Mesendoderm (in vitro differentiated cells): ENCODE measurements around the gene ENTREP1.

Experiments used
- DNase-seq: peaks from one replicate; pipeline ENCODE4 v3.0.0; 2013
- H2AK5ac ChIP-seq: 2 replicates; pipeline ENCODE4 v1.6.1; 2013; ENCODE audit warnings: low read length, inconsistent platforms
- H2BK120ac ChIP-seq: 2 replicates; pipeline ENCODE4 v1.6.1; 2013; ENCODE audit warnings: low read depth, mild to moderate bottlenecking, low read length, moderate library complexity, mixed read lengths
- H2BK15ac ChIP-seq: replicated peaks from 2 replicates; pipeline ENCODE4 v1.6.1; 2013; ENCODE audit warnings: low read depth, mild to moderate bottlenecking, moderate library complexity
- H2BK5ac ChIP-seq: 2 replicates; pipeline ENCODE4 v1.6.1; 2013; ENCODE audit warnings: low read length, inconsistent platforms
- H3K18ac ChIP-seq: 2 replicates; pipeline ENCODE4 v1.6.1; 2013; ENCODE audit warnings: mild to moderate bottlenecking, low read length, mixed read lengths
- H3K23ac ChIP-seq: one replicate; pipeline ENCODE4 v1.6.1; 2013; ENCODE audit warnings: low read length
- H3K27ac ChIP-seq: 2 replicates; pipeline ENCODE4 v1.5.1; 2013; ENCODE audit warnings: low read depth, mild to moderate bottlenecking, inconsistent platforms, low read length, moderate library complexity
- H3K27me3 ChIP-seq: 2 replicates; pipeline ENCODE4 v1.6.1; 2013; ENCODE audit warnings: low read length, control low read depth, mild to moderate bottlenecking, inconsistent platforms; ENCODE audit not compliant: insufficient read depth, poor library complexity
- H3K36me3 ChIP-seq: 2 replicates; pipeline ENCODE4 v1.6.1; 2013; ENCODE audit warnings: low read length, inconsistent platforms; ENCODE audit not compliant: control insufficient read depth, insufficient read depth
- H3K4ac ChIP-seq: one replicate; pipeline ENCODE4 v1.6.1; 2013; ENCODE audit warnings: low read depth, mild to moderate bottlenecking, low read length, moderate library complexity
- H3K4me1 ChIP-seq: 2 replicates; pipeline ENCODE4 v1.6.1; 2013; ENCODE audit warnings: low read depth, low read length, inconsistent platforms; ENCODE audit not compliant: control insufficient read depth
- H3K4me2 ChIP-seq: 2 replicates; pipeline ENCODE4 v1.6.1; 2013; ENCODE audit warnings: low read length
- H3K4me3 ChIP-seq: 2 replicates; pipeline ENCODE4 v1.5.1; 2013; ENCODE audit warnings: mild to moderate bottlenecking, low read length
- H3K56ac ChIP-seq: one replicate; pipeline ENCODE4 v1.6.1; 2013; ENCODE audit warnings: low read length
- H3K79me1 ChIP-seq: 2 replicates; pipeline ENCODE4 v1.6.1; 2013; ENCODE audit warnings: low read length, inconsistent platforms
- H3K79me2 ChIP-seq: 2 replicates; pipeline ENCODE4 v1.6.1; 2013; ENCODE audit warnings: mild to moderate bottlenecking, low read length; ENCODE audit not compliant: control insufficient read depth, insufficient read depth
- H3K9ac ChIP-seq: 2 replicates; pipeline ENCODE4 v1.6.1; 2013; ENCODE audit warnings: low read length, inconsistent platforms
- H4K5ac ChIP-seq: one replicate; pipeline ENCODE4 v1.6.1; 2013; ENCODE audit warnings: low read length
- H4K8ac ChIP-seq: one replicate; pipeline ENCODE4 v1.6.1; 2013; ENCODE audit warnings: low read depth, mild to moderate bottlenecking, control low read depth, low read length, moderate library complexity
- WGBS: extraction: QIAGEN DNeasy Blood & Tissue Kit; methylation state at CpG from one replicate; pipeline ENCODE4 v1.1.7; 2013; ENCODE audit warnings: low lambda C conversion rate, missing lambda C conversion rate; ENCODE audit not compliant: insufficient coverage; ENCODE audit errors: extremely low coverage; 5-methylcytosine and 5-hydroxymethylcytosine counted together

The ENTREP1 gene

GRCh38 chr9:69428017-69428785, 103.2 kb downstream of the ENTREP1 start:
- Histone ChIP-seq H3K4me1 (no peaks in the 10 kb centered on the region), H3K79me1 (no peaks in the 10 kb centered on the region)
- WGBS = no CpG with 5 or more reads among the region's 15 CpGs

GRCh38 chr9:69429281-69429680, 104.3 kb downstream of the ENTREP1 start:
- Histone ChIP-seq H3K4me2 (no peak overlapping the region), H4K5ac (no peak overlapping the region), H3K23ac (no peak overlapping the region), H4K8ac (no peak overlapping the region), H2BK15ac (no peak overlapping the region), H3K27me3 (no peaks in the 10 kb centered on the region), H3K18ac (no peak overlapping the region), H3K36me3 (no peaks in the 10 kb centered on the region), H3K27ac (no peak overlapping the region), H3K4ac (no peak overlapping the region), H2BK5ac (no peak overlapping the region), H2AK5ac (no peak overlapping the region), H2BK120ac (no peak overlapping the region), H3K79me1 (no peaks in the 10 kb centered on the region), H3K4me3 (no peak overlapping the region), H3K9ac (no peak overlapping the region), H3K4me1 (no peaks in the 10 kb centered on the region), H3K56ac (no peak overlapping the region), H3K79me2 (no peaks in the 10 kb centered on the region)
- no CpG with 5 or more reads among the region's 6 CpGs for WGBS
- DNase-seq = no peak

More at GRCh38 chr9:69428017-69428785, 103.2 kb downstream of the ENTREP1 start:
- H2AK5ac ChIP-seq = no peak overlapping the region
- no peak overlapping the region for H3K23ac ChIP-seq
- H2BK15ac ChIP-seq = no peak overlapping the region
- no peak overlapping the region for H3K4me2 ChIP-seq
- no peaks in the 10 kb centered on the region for H3K36me3 ChIP-seq
- no peak overlapping the region for H2BK120ac ChIP-seq
- no peak overlapping the region for H4K5ac ChIP-seq
- H3K4ac ChIP-seq = no peak overlapping the region
- no peak overlapping the region for H3K9ac ChIP-seq
- DNase-seq = no peak
- H4K8ac ChIP-seq = no peak overlapping the region
- no peaks in the 10 kb centered on the region for H3K27me3 ChIP-seq
- H3K4me3 ChIP-seq = no peak overlapping the region
- H3K27ac ChIP-seq = no peak overlapping the region
- H3K18ac ChIP-seq = no peak overlapping the region
- H3K56ac ChIP-seq = no peak overlapping the region
- no peaks in the 10 kb centered on the region for H3K79me2 ChIP-seq
- H2BK5ac ChIP-seq = no peak overlapping the region

DNA sequence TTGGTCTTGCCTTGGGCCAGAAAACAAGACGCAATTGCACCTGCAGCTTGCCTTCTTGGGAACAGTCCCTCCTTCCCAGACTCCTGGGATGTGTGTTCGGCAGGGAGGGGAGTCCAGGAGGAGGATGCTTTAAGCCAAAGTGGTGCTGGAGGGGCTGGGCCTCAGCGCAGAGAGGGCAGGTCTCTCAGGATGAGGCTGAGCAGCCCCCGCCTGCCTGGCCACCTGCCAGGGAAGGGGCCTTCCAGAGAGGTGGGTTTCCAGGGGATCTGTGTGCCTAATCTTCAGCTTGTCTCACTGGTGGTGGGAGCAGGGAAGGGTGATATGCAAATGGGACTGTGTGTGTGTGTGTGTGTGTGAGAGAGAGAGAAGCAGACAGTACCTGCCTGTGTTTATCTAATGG, 105.2 kb downstream of the ENTREP1 start:
- Histone ChIP-seq H4K5ac (no peak overlapping the region), H3K18ac (no peak overlapping the region), H3K56ac (no peak overlapping the region), H4K8ac (no peak overlapping the region), H3K4me1 (no peaks in the 10 kb centered on the region), H3K79me2 (no peaks in the 10 kb centered on the region), H3K36me3 (no peaks in the 10 kb centered on the region), H2BK120ac (no peak overlapping the region), H3K4me2 (no peak overlapping the region), H2AK5ac (no peak overlapping the region), H3K23ac (no peak overlapping the region), H3K9ac (no peak overlapping the region), H3K27me3 (no peaks in the 10 kb centered on the region), H3K27ac (no peak overlapping the region), H2BK5ac (no peak overlapping the region), H3K4me3 (no peak overlapping the region), H3K4ac (no peak overlapping the region), H2BK15ac (no peak overlapping the region), H3K79me1 (no peaks in the 10 kb centered on the region)
- no peak for DNase-seq
- no CpG with 5 or more reads among the region's 4 CpGs for WGBS

DNA sequence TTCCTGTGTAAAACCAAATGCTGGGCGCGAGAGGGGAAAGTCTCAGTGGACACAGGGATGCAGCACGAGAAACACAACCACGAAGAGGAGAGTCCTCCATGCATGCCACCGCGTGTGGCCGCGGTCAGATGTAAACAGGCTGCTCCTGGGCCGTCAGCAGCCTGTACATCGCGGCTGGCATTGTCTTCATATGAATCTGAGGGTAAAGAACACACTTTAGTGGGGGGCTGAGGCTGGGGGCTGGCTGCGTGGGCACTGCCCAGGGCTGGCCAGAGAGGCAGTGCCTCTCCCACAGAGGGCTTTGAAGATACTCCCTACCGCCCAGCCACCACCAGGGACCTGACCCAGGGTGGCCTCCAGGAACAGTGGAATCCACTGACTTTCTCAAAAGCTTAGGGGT, 106.2 kb downstream of the ENTREP1 start:
- no peak overlapping the region for H2AK5ac ChIP-seq
- no peak overlapping the region for H3K27ac ChIP-seq
- no peak overlapping the region for H3K4me3 ChIP-seq
- no CpG with 5 or more reads among the region's 13 CpGs for WGBS
- no peaks in the 10 kb centered on the region for H3K27me3 ChIP-seq
- H3K4ac ChIP-seq = no peak overlapping the region
- H3K23ac ChIP-seq = no peak overlapping the region
- no peak overlapping the region for H3K18ac ChIP-seq
- no peak overlapping the region for H4K5ac ChIP-seq
- no peak overlapping the region for H3K4me2 ChIP-seq
- no peak overlapping the region for H2BK120ac ChIP-seq
- DNase-seq = no peak
- no peak overlapping the region for H2BK15ac ChIP-seq
- H3K9ac ChIP-seq = no peak overlapping the region
- no peaks in the 10 kb centered on the region for H3K79me1 ChIP-seq
- H2BK5ac ChIP-seq = no peak overlapping the region
- no peak overlapping the region for H4K8ac ChIP-seq
- no peak overlapping the region for H3K56ac ChIP-seq
- no peaks in the 10 kb centered on the region for H3K36me3 ChIP-seq
- no peaks in the 10 kb centered on the region for H3K4me1 ChIP-seq
- no peaks in the 10 kb centered on the region for H3K79me2 ChIP-seq

- Histone ChIP-seq H3K56ac (no peak overlapping the region), H2AK5ac (no peak overlapping the region), H3K9ac (no peak overlapping the region), H3K79me2 (no peaks in the 10 kb centered on the region), H3K4me2 (no peak overlapping the region), H3K4me3 (no peak overlapping the region), H4K8ac (no peak overlapping the region), H3K36me3 (no peaks in the 10 kb centered on the region), H3K27ac (no peak overlapping the region), H2BK5ac (no peak overlapping the region), H4K5ac (no peak overlapping the region), H3K4me1 (no peaks in the 10 kb centered on the region), H3K18ac (no peak overlapping the region), H3K79me1 (no peaks in the 10 kb centered on the region), H2BK15ac (no peak overlapping the region), H2BK120ac (no peak overlapping the region), H3K23ac (no peak overlapping the region), H3K27me3 (no peaks in the 10 kb centered on the region), H3K4ac (no peak overlapping the region)
- no peak for DNase-seq
- no CpG with 5 or more reads among the region's 1 CpG for WGBS
Observed at GRCh38 chr9:69431777-69432176, 106.8 kb downstream of the ENTREP1 start.

- Histone ChIP-seq H2BK5ac (no peak overlapping the region), H3K79me2 (no peaks in the 10 kb centered on the region), H2AK5ac (no peak overlapping the region), H3K27me3 (no peaks in the 10 kb centered on the region), H3K27ac (no peak overlapping the region), H3K4me3 (no peak overlapping the region), H3K56ac (no peak overlapping the region), H3K36me3 (no peaks in the 10 kb centered on the region), H3K4me2 (no peak overlapping the region), H3K4me1 (no peaks in the 10 kb centered on the region), H2BK15ac (no peak overlapping the region), H2BK120ac (no peak overlapping the region), H3K9ac (no peak overlapping the region), H3K4ac (no peak overlapping the region), H3K18ac (no peak overlapping the region), H3K23ac (no peak overlapping the region), H4K5ac (no peak overlapping the region), H3K79me1 (no peaks in the 10 kb centered on the region), H4K8ac (no peak overlapping the region)
- no CpG with 5 or more reads among the region's 11 CpGs for WGBS
- DNase-seq = no peak
Observed at GRCh38 chr9:69432623-69433022, 107.6 kb downstream of the ENTREP1 start.
